Stimulated activated naive CD8-positive, alpha-beta T cell treated with anti-CD3 and anti-CD28 coated beads, Interleukin-15, Interleukin-2, amounts not matched to agents 100 ng/mL and 50 ng/mL, for 24 hours (primary cell): Measurements from ENCODE around the gene UGT1A1.

Experiments
- H3K27ac Mint-ChIP-seq: one replicate; pipeline ENCODE4 v1.8.0; 2021; ENCODE audit warnings: mild to moderate bottlenecking, mixed read lengths
- H3K27me3 Mint-ChIP-seq: one replicate; pipeline ENCODE4 v1.8.0; 2021; ENCODE audit warnings: mixed read lengths
- H3K36me3 Mint-ChIP-seq: one replicate; pipeline ENCODE4 v1.8.0; 2021; ENCODE audit warnings: low read depth, mixed read lengths
- H3K4me1 Mint-ChIP-seq: one replicate; pipeline ENCODE4 v1.8.0; 2021; ENCODE audit warnings: low read depth, mixed read lengths
- H3K4me3 Mint-ChIP-seq: one replicate; pipeline ENCODE4 v1.8.0; 2021; ENCODE audit warnings: mild to moderate bottlenecking, mixed read lengths
- H3K9me3 Mint-ChIP-seq: one replicate; pipeline ENCODE4 v1.8.0; 2021; ENCODE audit warnings: mixed read lengths

UGT1A1 gene

DNA sequence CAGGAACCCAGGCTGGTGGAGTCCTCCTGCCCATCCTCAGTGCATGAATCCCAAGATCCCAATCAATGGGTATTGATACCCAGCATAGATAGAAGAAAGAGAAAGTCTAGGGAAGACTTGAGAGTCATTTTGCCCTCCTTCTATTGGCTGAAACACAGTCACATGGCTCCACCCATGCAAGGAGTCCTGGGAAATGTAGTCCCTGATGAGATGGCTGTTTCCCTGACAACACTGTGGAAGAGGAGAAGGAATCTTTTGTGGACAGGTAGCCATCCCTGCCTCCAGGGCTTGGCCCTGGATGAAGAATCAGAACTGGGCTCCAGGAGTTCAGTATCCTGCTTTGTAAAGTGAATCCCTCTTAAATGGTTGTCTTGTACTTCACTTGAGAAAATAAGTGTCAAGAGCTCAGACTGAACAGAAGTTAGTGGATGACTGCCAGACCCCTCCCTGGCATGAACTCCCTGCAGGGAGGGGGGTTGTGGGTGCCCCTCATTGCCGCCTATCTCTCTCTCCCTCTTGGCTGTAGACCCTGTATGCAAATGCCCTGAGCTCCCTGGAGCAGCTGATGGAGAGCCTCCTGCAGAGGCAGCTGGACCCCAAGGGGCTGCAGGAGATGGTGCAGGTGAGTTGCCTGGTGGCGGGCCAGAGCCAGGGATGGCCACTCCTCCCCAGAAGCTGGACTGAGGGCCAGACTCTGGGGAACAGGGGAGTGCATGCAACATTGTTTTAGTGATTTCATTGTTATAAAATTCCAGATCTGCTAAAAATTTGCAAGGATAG, 54.2 kb downstream of the UGT1A1 start:
- Mint-ChIP-seq H3K36me3 (no peaks in the 10 kb centered on the region), H3K27ac (no peak overlapping the region), H3K4me3 (no peak overlapping the region), H3K27me3 (peaks cover 14% of the 10 kb centered on the region), H3K9me3 (no peaks in the 10 kb centered on the region), H3K4me1 (no peaks in the 10 kb centered on the region)

DNA sequence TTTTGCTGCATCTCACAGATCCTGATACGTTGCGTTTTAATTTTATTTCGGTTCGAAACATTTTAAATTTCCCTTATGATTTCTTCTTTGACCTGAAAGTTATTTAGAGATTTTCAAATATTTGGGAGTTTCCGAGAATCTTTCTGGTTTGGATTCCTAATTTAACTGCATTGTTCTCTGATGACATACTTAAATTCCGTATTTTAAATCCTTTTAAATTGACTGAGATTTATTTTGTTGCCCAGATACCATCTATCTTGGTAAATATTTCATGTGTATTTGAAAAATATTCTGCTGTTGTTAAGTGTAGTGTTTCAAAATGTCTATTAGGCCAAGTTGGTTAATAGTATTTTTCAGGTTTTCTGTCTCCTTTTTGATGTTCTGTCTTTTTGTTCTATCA, 55.8 kb downstream of the UGT1A1 start:
- Mint-ChIP-seq H3K9me3 (no peaks in the 10 kb centered on the region), H3K4me1 (no peaks in the 10 kb centered on the region), H3K36me3 (no peaks in the 10 kb centered on the region), H3K27ac (no peak overlapping the region), H3K4me3 (no peak overlapping the region), H3K27me3 (peaks cover 6% of the 10 kb centered on the region)

GRCh38 chr2:233816334-233816733, 56.3 kb downstream of the UGT1A1 start:
- H3K4me3 Mint-ChIP-seq: no peak overlapping the region
- H3K36me3 Mint-ChIP-seq: no peaks in the 10 kb centered on the region
- H3K4me1 Mint-ChIP-seq: no peaks in the 10 kb centered on the region
- no peak overlapping the region for H3K27ac Mint-ChIP-seq
- peaks cover 4% of the 10 kb centered on the region for H3K27me3 Mint-ChIP-seq
- H3K9me3 Mint-ChIP-seq: no peaks in the 10 kb centered on the region

GRCh38 chr2:233816771-233817170, 56.7 kb downstream of the UGT1A1 start:
- no peaks in the 10 kb centered on the region for H3K9me3 Mint-ChIP-seq
- H3K27me3 Mint-ChIP-seq: peaks cover 4% of the 10 kb centered on the region
- H3K36me3 Mint-ChIP-seq: no peaks in the 10 kb centered on the region
- H3K4me1 Mint-ChIP-seq: no peaks in the 10 kb centered on the region
- no peak overlapping the region for H3K27ac Mint-ChIP-seq
- no peak overlapping the region for H3K4me3 Mint-ChIP-seq

- Mint-ChIP-seq H3K27ac (no peak overlapping the region), H3K4me1 (no peaks in the 10 kb centered on the region), H3K4me3 (no peak overlapping the region), H3K27me3 (peaks cover 4% of the 10 kb centered on the region), H3K36me3 (no peaks in the 10 kb centered on the region), H3K9me3 (no peaks in the 10 kb centered on the region)
Observed at GRCh38 chr2:233817361-233817911, 57.4 kb downstream of the UGT1A1 start.

DNA sequence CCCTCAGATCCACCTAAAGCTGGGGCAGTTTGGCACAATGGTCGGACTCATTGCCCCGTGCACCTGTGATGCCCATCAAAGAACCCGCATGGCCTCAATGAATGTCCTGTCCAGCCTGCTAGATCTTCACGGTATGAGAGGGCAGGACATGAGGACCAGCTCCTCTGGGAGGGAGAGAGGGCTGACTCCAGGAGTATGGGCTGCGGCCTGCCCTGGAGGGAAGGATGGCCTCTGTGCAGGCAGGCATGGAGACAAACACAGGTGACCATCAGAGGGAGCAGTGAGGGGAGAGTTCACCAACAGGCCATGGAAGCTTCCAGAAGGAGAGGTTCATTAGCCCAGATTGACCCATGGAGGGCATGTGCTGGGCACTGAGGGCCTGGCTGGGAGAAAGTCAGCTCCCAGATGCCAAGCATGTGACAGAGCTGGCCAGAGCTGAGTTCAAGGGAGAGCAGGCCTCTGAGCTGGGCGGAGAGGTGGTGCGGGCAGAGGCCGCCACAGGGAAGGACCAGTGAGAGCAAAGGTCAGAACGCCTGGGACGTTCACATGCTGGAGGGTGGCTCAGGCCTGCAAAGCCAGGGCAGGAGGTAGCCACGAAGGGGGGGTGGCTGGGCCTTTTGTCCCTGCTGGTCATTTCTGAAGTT, 58.0 kb downstream of the UGT1A1 start:
- Mint-ChIP-seq H3K27me3 (peaks cover 4% of the 10 kb centered on the region), H3K9me3 (no peaks in the 10 kb centered on the region), H3K27ac (no peak overlapping the region), H3K36me3 (no peaks in the 10 kb centered on the region), H3K4me3 (no peak overlapping the region), H3K4me1 (no peaks in the 10 kb centered on the region)

DNA sequence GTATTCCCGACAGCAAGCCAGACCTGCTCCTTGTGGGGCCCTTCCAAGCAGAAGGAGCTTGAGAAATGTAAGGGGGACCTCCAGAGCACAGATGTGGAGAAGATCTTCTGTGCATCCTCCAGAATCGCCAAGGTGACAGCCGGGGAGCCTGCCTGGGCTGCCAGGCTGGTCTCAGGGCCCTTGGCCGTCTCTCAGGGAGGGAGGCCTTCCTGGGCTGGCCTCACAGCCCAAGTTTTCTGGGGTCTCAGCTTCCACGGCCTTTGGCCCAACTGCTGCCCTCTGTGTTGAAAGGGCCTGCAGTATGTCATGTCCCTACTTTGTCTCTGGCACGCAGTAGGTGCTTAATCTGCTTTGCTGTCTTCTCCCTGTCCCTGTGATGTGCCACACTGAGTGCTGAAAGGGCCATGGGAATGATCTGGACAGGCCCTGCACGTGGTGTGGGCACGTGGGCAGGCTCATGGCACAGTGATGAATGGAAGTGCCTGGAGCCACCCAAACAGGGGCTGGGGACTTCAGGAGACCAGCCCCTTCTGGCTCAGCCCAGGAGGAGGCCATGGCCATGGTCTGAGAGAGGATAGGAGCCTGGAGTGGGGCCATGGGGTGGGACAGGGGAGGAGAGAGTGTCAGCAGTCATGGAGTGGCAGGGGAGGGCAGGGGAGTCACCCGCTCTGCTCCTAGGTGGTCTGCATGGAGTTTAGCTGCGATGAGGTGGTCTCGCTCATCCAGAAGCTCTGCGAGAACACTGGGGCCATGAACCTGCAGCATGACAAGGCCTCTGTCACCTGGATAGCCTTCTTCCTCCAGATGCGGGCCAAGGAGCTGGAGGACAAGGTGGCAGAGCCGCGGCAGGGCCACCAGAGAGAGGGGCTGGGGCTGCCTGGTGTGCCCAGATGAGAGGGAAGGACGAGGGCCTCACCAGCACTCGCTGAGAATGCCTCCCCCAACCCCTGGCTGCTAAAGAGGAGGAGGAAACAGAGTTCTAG, 58.9 kb downstream of the UGT1A1 start:
- H3K9me3 Mint-ChIP-seq: no peaks in the 10 kb centered on the region

DNA sequence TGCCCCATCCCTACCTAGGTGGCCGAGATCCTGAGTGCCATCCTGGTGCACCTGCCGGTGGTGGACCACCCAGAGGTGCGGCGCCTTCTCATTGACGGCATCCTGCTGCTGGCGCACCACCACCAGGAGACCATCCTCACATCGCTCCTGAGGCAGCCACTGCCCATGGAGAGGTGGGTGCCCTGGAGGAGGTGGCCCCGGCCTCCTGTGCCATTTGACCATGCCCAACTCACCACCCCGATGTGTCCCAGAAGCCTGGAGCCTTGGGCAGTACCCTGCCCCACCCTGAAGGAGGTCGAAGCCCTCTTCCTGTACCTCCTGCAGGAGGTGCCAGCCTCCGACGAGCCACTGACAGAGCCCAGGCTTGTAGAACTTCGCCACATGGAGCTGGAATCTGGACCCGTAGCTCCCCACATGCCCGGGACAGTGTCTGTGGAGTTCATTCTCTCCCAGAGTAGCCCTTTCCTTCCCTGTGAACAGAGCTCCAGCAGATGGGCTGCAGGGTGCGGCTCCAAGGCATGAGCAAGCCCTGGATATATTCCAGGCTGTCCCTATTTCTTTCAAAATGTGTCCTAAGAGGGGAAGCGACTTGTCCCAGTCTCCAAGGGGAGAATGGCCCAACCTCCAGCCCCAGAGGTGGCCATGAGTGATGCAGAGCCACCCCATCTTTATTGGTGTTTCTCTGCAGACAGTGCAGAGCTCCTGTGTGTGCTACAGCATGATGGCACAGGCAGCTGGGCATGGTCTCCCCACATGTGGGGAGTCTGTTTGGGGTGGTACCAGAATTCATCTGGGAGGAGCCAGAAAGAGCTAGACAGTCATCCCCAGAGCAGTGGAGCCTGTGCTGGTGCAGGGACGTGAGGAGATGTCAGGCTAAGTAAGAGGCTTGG, 60.1 kb downstream of the UGT1A1 start:
- Mint-ChIP-seq H3K4me1 (no peaks in the 10 kb centered on the region), H3K36me3 (no peaks in the 10 kb centered on the region), H3K27me3 (peaks cover 4% of the 10 kb centered on the region), H3K4me3 (no peak overlapping the region), H3K27ac (no peak overlapping the region), H3K9me3 (no peaks in the 10 kb centered on the region)

More for the DNA sequence above, 58.9 kb downstream of the UGT1A1 start:
- Mint-ChIP-seq H3K4me1 (no peaks in the 10 kb centered on the region), H3K36me3 (no peaks in the 10 kb centered on the region), H3K4me3 (no peak overlapping the region), H3K27me3 (peaks cover 4% of the 10 kb centered on the region), H3K27ac (no peak overlapping the region)

DNA sequence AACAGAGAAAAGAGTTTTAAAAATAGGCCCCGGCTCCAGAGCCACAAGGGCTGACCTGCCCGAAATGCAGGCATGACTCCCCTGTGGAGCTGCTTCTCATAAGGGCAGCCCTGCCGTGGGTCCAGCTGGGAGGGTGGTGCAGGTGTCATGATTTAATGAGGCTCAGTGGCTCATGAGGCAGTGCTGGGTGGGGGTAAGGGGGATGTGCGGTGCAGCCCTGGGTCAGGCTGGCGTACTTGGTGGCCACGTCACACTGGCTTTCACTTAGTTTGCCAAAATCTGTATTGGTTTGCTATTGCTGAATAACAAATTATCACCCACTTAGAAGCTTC, 60.7 kb downstream of the UGT1A1 start:
- Mint-ChIP-seq H3K4me3 (no peak overlapping the region), H3K36me3 (no peaks in the 10 kb centered on the region), H3K27me3 (peaks cover 4% of the 10 kb centered on the region), H3K4me1 (no peaks in the 10 kb centered on the region), H3K9me3 (no peaks in the 10 kb centered on the region), H3K27ac (no peak overlapping the region)

DNA sequence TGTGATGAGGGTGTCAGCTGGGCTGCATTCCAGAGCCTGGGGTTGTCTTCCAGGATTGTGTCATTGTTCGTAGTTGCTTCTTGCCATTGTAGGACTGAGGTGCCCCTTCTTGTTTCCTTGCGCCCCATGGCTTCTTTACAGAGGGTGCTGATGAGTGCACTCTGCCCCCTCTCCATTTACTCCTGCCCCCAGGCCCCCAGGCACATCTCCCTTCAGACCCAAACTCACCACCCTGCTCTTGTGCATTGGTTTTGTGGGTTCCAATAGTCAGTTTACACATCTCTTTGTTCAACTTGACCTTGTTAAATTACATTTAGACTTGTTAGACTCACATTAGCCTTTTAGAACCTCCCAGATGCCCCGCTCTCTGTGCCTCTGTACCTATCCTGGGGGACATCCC, 61.1 kb downstream of the UGT1A1 start:
- no peak overlapping the region for H3K27ac Mint-ChIP-seq
- no peaks in the 10 kb centered on the region for H3K4me1 Mint-ChIP-seq
- peaks cover under 1% of the 10 kb centered on the region for H3K27me3 Mint-ChIP-seq
- no peaks in the 10 kb centered on the region for H3K9me3 Mint-ChIP-seq
- no peaks in the 10 kb centered on the region for H3K36me3 Mint-ChIP-seq
- H3K4me3 Mint-ChIP-seq: no peak overlapping the region

GRCh38 chr2:233821709-233822100, 61.6 kb downstream of the UGT1A1 start:
- Mint-ChIP-seq H3K4me3 (no peak overlapping the region), H3K27ac (no peak overlapping the region), H3K4me1 (no peaks in the 10 kb centered on the region), H3K36me3 (no peaks in the 10 kb centered on the region), H3K9me3 (no peaks in the 10 kb centered on the region), H3K27me3 (no peaks in the 10 kb centered on the region)

DNA sequence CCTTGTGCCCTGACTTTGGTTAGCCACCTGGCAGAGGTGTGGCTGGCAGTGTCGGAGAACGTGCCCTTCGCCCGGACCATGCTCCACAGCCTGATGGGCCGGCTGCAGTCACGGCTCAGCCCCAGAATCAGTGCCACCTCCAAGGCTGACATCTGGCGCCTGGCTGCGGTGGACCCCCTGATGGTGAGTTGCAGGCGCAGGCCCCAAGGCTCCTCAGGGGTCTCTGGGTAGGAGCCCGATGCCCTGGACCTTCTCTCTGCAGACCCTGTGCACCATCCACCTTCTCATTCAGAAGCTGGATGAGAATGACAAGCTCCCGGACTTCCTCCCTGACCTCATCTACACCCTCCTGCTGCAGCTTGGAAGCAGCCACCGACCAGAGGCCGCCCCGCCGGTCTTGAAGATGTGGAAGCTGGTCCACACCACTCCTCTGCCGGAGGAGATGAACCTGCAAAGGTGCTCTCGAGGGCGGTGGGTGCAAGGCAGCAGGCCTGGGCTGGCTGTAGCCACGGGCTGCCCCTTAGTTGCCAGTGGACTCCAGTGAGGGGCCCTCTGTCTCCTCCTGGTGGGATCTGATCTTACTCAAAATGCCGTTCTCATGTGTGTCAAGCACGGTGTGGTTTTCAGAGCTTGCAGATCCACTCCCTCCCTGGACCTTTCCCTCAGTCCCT, 62.2 kb downstream of the UGT1A1 start:
- H3K4me3 Mint-ChIP-seq: no peak overlapping the region

More for the DNA sequence above, 62.2 kb downstream of the UGT1A1 start:
- Mint-ChIP-seq H3K36me3 (no peaks in the 10 kb centered on the region), H3K27me3 (no peaks in the 10 kb centered on the region), H3K27ac (no peak overlapping the region), H3K4me1 (no peaks in the 10 kb centered on the region), H3K9me3 (no peaks in the 10 kb centered on the region)
